Right lobe of liver (tissue), 6 donors: Measurements from ENCODE around the gene SMIM9. TPM values are rescaled to one million over a fixed set of nuclear protein-coding genes. Genes with fewer than 3 reads are reported as not detected.

ENCODE experiments used
- ATAC-seq, 4 donors: fragments of 200-7000 bp; cut with Tn5 transposase; one replicate each; pipeline ENCODE4 v1.9.1; 2020; ENCODE audit warnings: mild to moderate bottlenecking in 4 of 4, moderate library complexity in 4 of 4
- DNase-seq, 3 donors: peaks; one replicate each; pipeline ENCODE4 v3.0.0-alpha.2; 2020
- H3K27ac ChIP-seq, 3 donors: fragments of 200-600 bp; one replicate each; pipeline ENCODE4 v1.8.0; 2022
- H3K27me3 ChIP-seq, 2 donors: fragments of 200-600 bp; one replicate each; pipeline ENCODE4 v1.8.0; 2022
- H3K36me3 ChIP-seq, 4 donors: fragments of 200-600 bp; sonication (generic) in 1 of 4; one replicate each; pipeline versions ENCODE4 v1.5.1 to v1.8.0; 2017 to 2022; ENCODE audit warnings: control low read depth in 1 of 4
- H3K4me1 ChIP-seq, 4 donors: fragments of 200-600 bp; sonication (generic) in 1 of 4; one replicate each; pipeline versions ENCODE4 v1.5.1 to v1.8.0; 2017 to 2022; ENCODE audit warnings: control low read depth in 1 of 4
- H3K4me3 ChIP-seq, 3 donors: fragments of 200-600 bp; one replicate each; pipeline ENCODE4 v1.8.0; 2022
- H3K9me3 ChIP-seq, 4 donors: fragments of 200-600 bp; sonication (generic) in 1 of 4; one replicate each; pipeline versions ENCODE4 v1.5.1 to v1.8.0; 2017 to 2022; ENCODE audit warnings: control low read depth in 1 of 4
- CTCF ChIP-seq, 4 donors: fragments of 200-600 bp in 3 of 4; fragments of 450-650 bp in 1 of 4; IDR thresholded peaks; one replicate each; pipeline versions ENCODE4 v1.5.1 to v1.8.0; 2016 to 2022; ENCODE audit warnings: antibody characterized with exemption in 4 of 4, mild to moderate bottlenecking in 2 of 4
- POLR2A ChIP-seq: fragments of 450-650 bp; IDR thresholded peaks from one replicate; pipeline ENCODE4 v1.6.1; 2017; ENCODE audit warnings: antibody characterized with exemption, mild to moderate bottlenecking
- WGBS: methylation state at CpG from one replicate; pipeline ENCODE4 v1.1.6; 2018; ENCODE audit warnings: low coverage, low lambda C conversion rate; ENCODE audit not compliant: insufficient coverage; ENCODE audit errors: missing lambda C conversion rate; 5-methylcytosine and 5-hydroxymethylcytosine counted together
- intact Hi-C, 2 donors: fragments of 100-400 bp; cut with DNase I; formaldehyde crosslinking; loops; one replicate each; pipeline versions ENCODE4 v1.11.2 to v1.14.1; 2022
- total RNA-seq, 6 experiments: library from RNA; depleted of rRNA in 2 of 6; stranded (reverse); fragments of >200 nt in 2 of 6; fragmentation: NEBNext Ultra II Directional in 3 of 6; extraction: Animal tissue kit (Norgen Biotek cat#: 25700) in 3 of 6; gene quantifications; one replicate each; pipeline versions ENCODE4 v1.1.0 to v1.2.4, GENCODE V29; 2016 to 2023
- donor health status: DM: no; HTN: yes; CAD: no.
- donor health status: DM: no; HTN: no; CAD: no.
- donor health status: DM: no; HTN: no; CAD: no.
- donor health status: DM: no; HTN: yes; CAD: no.
- donor health status: DM: no; HTN: yes; CAD: no.

SMIM9 gene
- total RNA-seq, 6 experiments from 2014 or later = not detected

GRCh38 chrX:154785716-154786115 lies 48.7 kb downstream of the SMIM9 start:
- intact Hi-C loops = no loop called here
- no peaks in the 10 kb centered on the region for H3K36me3 ChIP-seq
- H3K27ac ChIP-seq = no peak overlapping the region
- no peaks in the 10 kb centered on the region for H3K27me3 ChIP-seq
- peak in 1 of 4 donors; percentile 14 for ATAC-seq
- no peak overlapping the region for H3K4me3 ChIP-seq
- H3K4me1 ChIP-seq = peaks cover 0 to 2% (median 0%) of the 10 kb centered on the region in 4 donors
- WGBS = 28% methylated on average over 5 of the region's 6 CpGs
- no peak for DNase-seq
- TF ChIP-seq CTCF (IDR thresholded peaks at IDR 0.05) = no peak
- TF ChIP-seq POLR2A = no peak
- H3K9me3 ChIP-seq = no peaks in the 10 kb centered on the region

DNA sequence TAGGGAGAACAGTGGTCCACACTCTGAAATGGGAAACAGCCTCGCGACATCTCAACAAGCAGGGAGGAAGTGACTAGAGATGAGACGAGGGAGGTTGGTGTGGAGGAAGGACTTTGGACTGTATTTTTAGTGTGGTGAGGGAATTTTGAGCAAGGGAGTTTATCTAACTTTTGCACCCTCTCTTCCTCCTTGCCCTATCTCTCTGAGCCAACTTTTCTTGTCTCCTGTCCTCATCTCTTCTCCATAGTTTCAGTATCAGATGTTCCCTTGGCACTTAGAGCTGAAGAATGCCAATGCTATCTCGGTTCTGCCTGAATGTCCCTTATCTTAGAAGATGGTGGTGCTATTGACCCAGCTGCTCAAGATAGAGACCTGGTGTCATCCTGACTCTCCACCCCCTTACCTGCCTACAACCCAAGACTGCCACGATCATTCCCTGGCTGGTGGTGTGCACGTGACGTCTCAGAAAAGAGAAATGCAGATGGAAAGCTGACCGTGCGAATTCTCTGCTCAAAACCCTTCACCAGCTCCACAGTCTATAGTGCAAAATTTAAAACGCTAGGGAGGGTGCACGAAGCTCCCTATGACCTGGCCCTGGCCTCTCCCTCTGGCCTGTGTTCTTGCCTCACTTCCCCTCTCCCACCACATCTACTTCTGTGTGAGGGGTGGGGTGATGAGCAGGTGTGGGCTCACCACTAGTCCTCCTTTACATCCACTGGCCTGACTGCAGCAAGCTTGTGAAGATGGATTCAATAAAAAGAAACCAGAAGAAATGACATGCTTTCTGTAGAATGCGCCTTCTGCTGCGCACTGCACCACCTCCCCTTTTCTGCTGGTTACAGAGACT lies 50.1 kb downstream of the SMIM9 start:
- intact Hi-C loops = no loop called here
- ATAC-seq (peak in 1 of 4 donors; percentile 24), DNase-seq (no peak)
- H3K4me3 ChIP-seq = no peak overlapping the region
- H3K4me1 ChIP-seq = no peaks in the 10 kb centered on the region
- H3K9me3 ChIP-seq = no peaks in the 10 kb centered on the region
- H3K36me3 ChIP-seq = no peaks in the 10 kb centered on the region
- TF ChIP-seq POLR2A (no peak), CTCF (IDR thresholded peaks at IDR 0.05) (no peak)
- no peak overlapping the region for H3K27ac ChIP-seq
- WGBS = 54% methylated on average over 13 of the region's 13 CpGs
- H3K27me3 ChIP-seq = no peaks in the 10 kb centered on the region

DNA sequence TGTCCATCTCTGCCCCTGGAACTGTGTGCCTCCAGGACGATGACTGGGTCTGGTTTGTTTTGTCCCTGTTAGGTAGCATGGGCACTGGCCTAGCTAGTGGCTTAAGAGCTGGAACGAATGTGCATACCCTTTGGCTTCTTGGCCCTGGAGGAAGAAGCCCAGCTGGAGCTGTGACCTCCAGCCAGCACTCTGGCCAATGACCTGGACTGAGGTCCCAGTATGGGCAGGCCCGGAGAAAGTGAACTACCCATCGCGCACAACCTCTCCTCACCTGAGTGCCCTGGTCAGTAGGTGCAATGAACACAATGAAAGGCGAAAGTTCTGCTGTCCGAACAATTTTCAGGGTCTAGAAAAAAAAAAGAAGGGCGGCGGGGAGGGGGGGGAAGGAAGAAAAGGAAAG lies 53.5 kb downstream of the SMIM9 start:
- no peaks in the 10 kb centered on the region for H3K4me1 ChIP-seq
- peak in 2 of 3 donors; percentile 56 to 61 for DNase-seq
- H3K36me3 ChIP-seq = peaks cover 0 to 8% (median 1%) of the 10 kb centered on the region in 4 donors
- peak; percentile 24 to 83 (median 54) for ATAC-seq
- intact Hi-C loops = no loop called here
- TF ChIP-seq CTCF (IDR thresholded peaks at IDR 0.05) (no peak), POLR2A (no peak)
- H3K4me3 ChIP-seq = no peak overlapping the region
- 49% methylated on average over 6 of the region's 9 CpGs for WGBS
- H3K27me3 ChIP-seq = no peaks in the 10 kb centered on the region
- no peaks in the 10 kb centered on the region for H3K9me3 ChIP-seq
- H3K27ac ChIP-seq = no peak overlapping the region

GRCh38 chrX:154779261-154779660 lies 55.2 kb downstream of the SMIM9 start:
- Histone ChIP-seq H3K27ac (no peak overlapping the region), H3K4me1 (no peaks in the 10 kb centered on the region), H3K27me3 (no peaks in the 10 kb centered on the region), H3K36me3 (peaks cover 0 to 19% (median 4%) of the 10 kb centered on the region in 4 donors), H3K9me3 (no peaks in the 10 kb centered on the region), H3K4me3 (no peak overlapping the region)
- intact Hi-C loops = no loop called here
- ATAC-seq (no peak), DNase-seq (no peak)
- 100% methylated on average over 2 of the region's 4 CpGs for WGBS
- TF ChIP-seq CTCF (IDR thresholded peaks at IDR 0.05) (no peak), POLR2A (no peak)
